B cell (primary cell): ENCODE results near the gene DNAJC15. TPM values are rescaled to one million over a fixed set of nuclear protein-coding genes. Genes with fewer than 3 reads are reported as not detected.

Source experiments
- ATAC-seq: fragments of 200-7000 bp; cut with Tn5 transposase; one replicate; pipeline ENCODE4 v1.10.0; 2021; ENCODE audit warnings: low read depth, mild to moderate bottlenecking, moderate number of reproducible peaks, moderate library complexity
- CTCF ChIA-PET: fragments of 350-600 bp; sonication (Branson Sonifier 250); formaldehyde crosslinking; loops from one replicate; lab custom pipeline; 2021; ENCODE audit warnings: antibody characterized with exemption, inconsistent platforms; lab: Charles Lee
- POLR2A ChIA-PET: fragments of 350-600 bp; sonication (Branson Sonifier 250); formaldehyde crosslinking; loops from one replicate; lab custom pipeline; 2021; ENCODE audit warnings: antibody characterized with exemption; lab: Charles Lee
- DNase-seq: peaks from one replicate; pipeline ENCODE4 v3.0.0; 2013
- H2AFZ ChIP-seq: 2 replicates; pipeline ENCODE4 v1.6.1; 2012; ENCODE audit warnings: mild to moderate bottlenecking, low read depth, low read length; ENCODE audit not compliant: insufficient read depth, poor library complexity, severe bottlenecking
- H3K27ac ChIP-seq, 2 donors: 1 replicate in 1 of 2; 2 replicates in 1 of 2; pipeline ENCODE4 v1.5.1; 2012 to 2013; ENCODE audit warnings: low read length in 2 of 2, mild to moderate bottlenecking in 2 of 2, moderate library complexity in 1 of 2
- H3K27me3 ChIP-seq, 4 experiments: fragments of 200-600 bp in 1 of 4; sonication (generic) in 1 of 4; replicated peaks in 1 of 4; 1 replicate in 2 of 4; 2 replicates in 2 of 4; pipeline versions ENCODE4 v1.6.1 to v1.7.0; 2013 to 2016; ENCODE audit warnings: low read length in 3 of 4, mild to moderate bottlenecking in 2 of 4, mixed read lengths in 1 of 4, moderate library complexity in 1 of 4; ENCODE audit not compliant: insufficient read depth in 4 of 4, control insufficient read depth in 3 of 4; ENCODE audit errors: control extremely low read depth in 1 of 4
- H3K36me3 ChIP-seq, 2 experiments: replicated peaks in 1 of 2; 1 replicate in 1 of 2; 2 replicates in 1 of 2; pipeline versions ENCODE4 v1.6.1 to v1.7.1; 2013; ENCODE audit warnings: low read length in 1 of 2; ENCODE audit not compliant: insufficient read depth in 2 of 2, control insufficient read depth in 1 of 2; ENCODE audit errors: control extremely low read depth in 1 of 2, extremely low read depth in 1 of 2
- H3K4me1 ChIP-seq, 2 donors: fragments of 200-600 bp in 1 of 2; sonication (generic) in 1 of 2; 1 replicate in 1 of 2; 2 replicates in 1 of 2; pipeline versions ENCODE4 v1.5.1 to v1.6.1; 2013 to 2017; ENCODE audit warnings: low read length in 2 of 2; ENCODE audit not compliant: control insufficient read depth in 2 of 2, insufficient read depth in 2 of 2
- H3K4me2 ChIP-seq: replicated peaks from 2 replicates; pipeline ENCODE3; 2012; ENCODE audit warnings: mild to moderate bottlenecking, low read depth, low read length; ENCODE audit not compliant: poor library complexity, severe bottlenecking
- H3K4me3 ChIP-seq, 5 experiments: fragments of 200-600 bp in 1 of 5; sonication (generic) in 1 of 5; 1 replicate in 3 of 5; 2 replicates in 2 of 5; pipeline versions ENCODE4 v1.5.1 to v1.7.0; 2011 to 2016; ENCODE audit warnings: low read length in 4 of 5, mild to moderate bottlenecking in 4 of 5, low read depth in 2 of 5, control low read depth in 1 of 5, moderate library complexity in 1 of 5; ENCODE audit not compliant: insufficient read depth in 1 of 5; ENCODE audit errors: control extremely low read depth in 1 of 5, extremely low read depth in 1 of 5
- H3K79me2 ChIP-seq: fragments of 200-600 bp; sonication (generic); one replicate; pipeline ENCODE4 v1.6.0; 2016; ENCODE audit warnings: low read length; ENCODE audit not compliant: control insufficient read depth, insufficient read depth
- H3K9ac ChIP-seq: fragments of 200-600 bp; sonication (generic); 2 replicates; pipeline ENCODE4 v1.6.1; 2017; ENCODE audit warnings: mild to moderate bottlenecking, low read length, moderate library complexity
- H3K9me3 ChIP-seq, 3 donors: one replicate each; pipeline versions ENCODE4 v1.6.1 to v1.7.1; 2013; ENCODE audit warnings: low read length in 2 of 3; ENCODE audit not compliant: control insufficient read depth in 2 of 3, insufficient read depth in 1 of 3; ENCODE audit errors: control extremely low read depth in 1 of 3
- H4K20me1 ChIP-seq: 2 replicates; pipeline ENCODE4 v1.6.0; 2012; ENCODE audit warnings: mild to moderate bottlenecking, low read length; ENCODE audit not compliant: insufficient read depth, control insufficient read depth, poor library complexity, severe bottlenecking
- H3K27ac Mint-ChIP-seq: one replicate; pipeline ENCODE4 v1.8.0; 2021; ENCODE audit warnings: mixed read lengths
- H3K27me3 Mint-ChIP-seq: one replicate; pipeline ENCODE4 v1.8.0; 2021; ENCODE audit warnings: mixed read lengths
- H3K4me1 Mint-ChIP-seq: one replicate; pipeline ENCODE4 v1.8.0; 2021; ENCODE audit warnings: mixed read lengths
- H3K4me3 Mint-ChIP-seq: one replicate; pipeline ENCODE4 v1.8.0; 2021; ENCODE audit warnings: mixed read lengths
- H3K9me3 Mint-ChIP-seq: one replicate; pipeline ENCODE4 v1.8.0; 2022; ENCODE audit warnings: mixed read lengths; ENCODE audit not compliant: insufficient read depth
- CTCF ChIP-seq: fragments of 200-600 bp; IDR thresholded peaks from one replicate; pipeline ENCODE4 v1.8.0; 2022; ENCODE audit warnings: antibody characterized with exemption, mild to moderate bottlenecking
- EZH2 ChIP-seq: IDR thresholded peaks from 2 replicates; pipeline ENCODE4 v1.6.1; 2012; ENCODE audit warnings: borderline replicate concordance, low read depth, mild to moderate bottlenecking, moderate library complexity, low read length; ENCODE audit not compliant: insufficient read depth, poor library complexity, severe bottlenecking
- WGBS: methylation state at CpG from one replicate; pipeline ENCODE4 v1.1.5; 2013; ENCODE audit warnings: missing lambda C conversion rate; ENCODE audit not compliant: insufficient coverage; 5-methylcytosine and 5-hydroxymethylcytosine counted together
- intact Hi-C: fragments of 100-400 bp; cut with micrococcal nuclease; formaldehyde crosslinking; loops from one replicate; pipeline ENCODE4 v1.10.0; 2022
- polyA plus RNA-seq: library from polyadenylated mRNA; depleted of rRNA; stranded (reverse); fragments of >200 nt; gene quantifications from 2 replicates; pipeline ENCODE4 v1.2.3, GENCODE V29; 2012
- total RNA-seq, 2 donors: library from RNA; stranded (reverse); fragments of 120-200 nt in 1 of 2; gene quantifications; 1 replicate in 1 of 2; 2 replicates in 1 of 2; pipeline versions ENCODE4 v1.2.3 to v1.2.4, GENCODE V29; 2013 to 2022

DNAJC15 gene
- total and polyA plus RNA-seq, 2 donors (not counting 1 experiment from before 2014, with no cell fraction given), result 11.5 to 15.2 TPM

GRCh38 chr13:43006893-43007631, 16.3 kb upstream of the DNAJC15 start:
- 67% methylated on average over 2 of the region's 3 CpGs for WGBS
- Mint-ChIP-seq H3K9me3 (no peaks in the 10 kb centered on the region), H3K4me3 (no peak overlapping the region), H3K4me1 (no peaks in the 10 kb centered on the region), H3K27ac (no peak overlapping the region), H3K27me3 (no peaks in the 10 kb centered on the region)
- H3K27ac ChIP-seq, result no peak overlapping the region
- no peak overlapping the region for H3K4me2 ChIP-seq
- H3K4me1 ChIP-seq, result no peaks in the 10 kb centered on the region
- H3K9ac ChIP-seq, result no peak overlapping the region
- intact Hi-C loops, result no loop called here
- no peaks in the 10 kb centered on the region for H3K36me3 ChIP-seq
- POLR2A ChIA-PET, result interaction anchor here (0.8 kb wide), 1 partner anchor 20 kb away, joined by 4 read pairs; no protein-coding TSS in a partner anchor
- peaks cover 0 to 4% (median 0%) of the 10 kb centered on the region in 3 donors for H3K9me3 ChIP-seq
- no peak overlapping the region for H3K4me3 ChIP-seq
- H3K27me3 ChIP-seq, result no peaks in the 10 kb centered on the region
- H3K79me2 ChIP-seq, result no peaks in the 10 kb centered on the region
- H4K20me1 ChIP-seq, result no peaks in the 10 kb centered on the region
- ATAC-seq (no peak), DNase-seq (no peak)
- CTCF ChIA-PET, result interaction anchor here (0.6 kb wide), 1 partner anchor 39 kb away, joined by 4 read pairs; no protein-coding TSS in a partner anchor
- H2AFZ ChIP-seq, result no peak overlapping the region
- TF ChIP-seq CTCF (no peak), EZH2 (no peak)

- TF ChIP-seq CTCF, result no peak
- no peak for TF ChIP-seq EZH2
These were observed 14.8 kb upstream of the DNAJC15 start for GRCh38 chr13:43008596-43008995.

More at GRCh38 chr13:43008596-43008995, 14.8 kb upstream of the DNAJC15 start:
- H2AFZ ChIP-seq, result no peak overlapping the region
- no peaks in the 10 kb centered on the region for H3K4me1 ChIP-seq
- CTCF ChIA-PET, result no interaction called here
- no peaks in the 10 kb centered on the region for H3K79me2 ChIP-seq
- POLR2A ChIA-PET, result no interaction called here
- Mint-ChIP-seq H3K9me3 (no peaks in the 10 kb centered on the region), H3K4me3 (no peak overlapping the region), H3K27me3 (no peaks in the 10 kb centered on the region), H3K27ac (no peak overlapping the region), H3K4me1 (no peaks in the 10 kb centered on the region)
- H3K9me3 ChIP-seq, result no peaks in the 10 kb centered on the region
- DNase-seq, result no peak
- H4K20me1 ChIP-seq, result no peaks in the 10 kb centered on the region
- ATAC-seq, result no peak
- H3K27me3 ChIP-seq, result no peaks in the 10 kb centered on the region
- no peak overlapping the region for H3K4me2 ChIP-seq
- no peak overlapping the region for H3K27ac ChIP-seq
- H3K4me3 ChIP-seq, result no peak overlapping the region
- no peak overlapping the region for H3K9ac ChIP-seq
- intact Hi-C loops, result no loop called here
- H3K36me3 ChIP-seq, result no peaks in the 10 kb centered on the region
- WGBS, result 92% methylated on average over 1 of the region's 3 CpGs
